Thoracic aorta endothelial cell (primary cell): ENCODE results near the gene FMO1. TPM values are rescaled to one million over a fixed set of nuclear protein-coding genes. Genes with fewer than 3 reads are reported as not detected.

Experiments used
- small RNA-seq: library from RNA; depleted of rRNA; stranded (forward); fragments of <200 nt; gene quantifications from one replicate; pipeline ENCODE3, GENCODE V24; 2012
- total RNA-seq: library from RNA; depleted of rRNA; stranded (reverse); fragments of >200 nt; gene quantifications from 2 replicates; pipeline ENCODE4 v1.2.3, GENCODE V29; 2012

The FMO1 gene, protein sequence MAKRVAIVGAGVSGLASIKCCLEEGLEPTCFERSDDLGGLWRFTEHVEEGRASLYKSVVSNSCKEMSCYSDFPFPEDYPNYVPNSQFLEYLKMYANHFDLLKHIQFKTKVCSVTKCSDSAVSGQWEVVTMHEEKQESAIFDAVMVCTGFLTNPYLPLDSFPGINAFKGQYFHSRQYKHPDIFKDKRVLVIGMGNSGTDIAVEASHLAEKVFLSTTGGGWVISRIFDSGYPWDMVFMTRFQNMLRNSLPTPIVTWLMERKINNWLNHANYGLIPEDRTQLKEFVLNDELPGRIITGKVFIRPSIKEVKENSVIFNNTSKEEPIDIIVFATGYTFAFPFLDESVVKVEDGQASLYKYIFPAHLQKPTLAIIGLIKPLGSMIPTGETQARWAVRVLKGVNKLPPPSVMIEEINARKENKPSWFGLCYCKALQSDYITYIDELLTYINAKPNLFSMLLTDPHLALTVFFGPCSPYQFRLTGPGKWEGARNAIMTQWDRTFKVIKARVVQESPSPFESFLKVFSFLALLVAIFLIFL
- total RNA-seq: not detected in 2 replicates

DNA sequence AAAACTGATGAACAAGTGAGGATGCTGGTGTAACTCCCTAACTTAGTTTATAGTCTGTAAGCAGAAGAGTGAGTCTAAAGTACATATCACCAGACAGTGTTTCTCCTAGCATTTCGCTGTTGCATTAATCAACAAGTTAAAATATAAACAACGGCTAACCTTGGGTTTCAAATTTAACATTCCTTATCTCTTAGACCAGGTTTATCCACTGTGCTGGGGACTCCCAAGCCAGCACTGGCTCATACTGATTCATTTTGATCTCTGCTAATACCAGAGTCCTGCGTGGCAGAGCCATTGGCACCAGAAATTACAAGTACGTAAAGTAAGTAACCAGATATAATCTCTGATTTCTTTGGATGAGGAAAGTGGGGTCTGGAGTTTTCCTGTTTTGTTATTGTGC, at the start of gene FMO1:
FMO1 (plus strand) TSS at position 193 of the 400 bp plus-strand sequence. CDS start 9,594 bp downstream, outside the sequence.

DNA sequence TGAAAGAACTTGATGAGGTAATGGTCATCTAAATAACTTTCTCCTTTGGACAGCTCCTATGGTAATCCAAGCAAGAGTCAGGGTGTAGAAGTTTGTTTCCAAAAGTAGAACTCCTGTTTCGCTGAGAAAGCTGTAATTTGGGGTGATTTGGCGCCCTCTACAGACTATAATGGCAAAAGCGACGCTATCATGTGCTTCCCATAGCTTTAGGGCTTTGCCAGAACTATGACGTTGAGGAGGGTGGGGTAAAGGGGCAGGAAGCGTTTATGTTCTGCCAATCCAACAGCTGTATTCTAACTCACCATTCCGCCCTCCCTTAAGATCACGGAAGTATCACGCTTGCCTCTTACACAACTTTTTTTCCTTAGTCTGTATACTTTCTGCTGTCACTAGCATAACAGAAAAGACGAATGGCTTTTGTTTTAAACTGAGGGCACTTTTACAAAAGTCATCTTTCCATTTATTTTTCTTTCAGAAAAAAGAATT, 65.6 kb downstream of the FMO1 start, which contains the start of gene FMO4:
FMO4 (plus strand) TSS at position 349 of the 486 bp plus-strand sequence. CDS start 5,643 bp downstream, outside the sequence.

Small RNAs within 50 kb of the gene (small RNA-seq; reads per million reads assigned to genes)
- not detected for gene RF00019

Other genes with a start within 250 kb of the FMO1 start
- not detected in 2 replicates for gene FMO3, start 157.6 kb upstream of the FMO1 start, total RNA-seq
- gene FMO2, start 63.2 kb upstream of the FMO1 start, total RNA-seq: not detected in 2 replicates
- 0.65 and 0.80 TPM in 2 replicates for gene FMO4, start 65.7 kb downstream of the FMO1 start, total RNA-seq
- gene PRRC2C, start 237.0 kb downstream of the FMO1 start, total RNA-seq: 120 and 145 TPM in 2 replicates